A549 (cell line): ENCODE data around the gene ZNF664. TPM values are rescaled to one million over a fixed set of nuclear protein-coding genes. Genes with fewer than 3 reads are reported as not detected.

Experiments used
- ATAC-seq, 2 experiments: fragments of 200-7000 bp in 1 of 2; fragments of >200 bp in 1 of 2; cut with Nextera tagmentation in 1 of 2; cut with Tn5 transposase in 1 of 2; 3 replicates each; pipeline versions ENCODE4 v1.8.0 to v1.9.1; 2018 to 2020; ENCODE audit warnings: mild to moderate bottlenecking in 1 of 2, moderate library complexity in 1 of 2
- CTCF ChIA-PET: fragments of 300-600 bp; sonication (Branson Sonifier 250); formaldehyde crosslinking; extraction: SDS; loops from one replicate; lab custom pipeline; 2021; ENCODE audit warnings: antibody characterized with exemption, inconsistent platforms; lab: Yijun Ruan, JAX
- POLR2A ChIA-PET: fragments of 350-600 bp; formaldehyde crosslinking; extraction: SDS; loops from one replicate; lab custom pipeline; 2021; ENCODE audit warnings: antibody characterized with exemption, inconsistent platforms; lab: Yijun Ruan, JAX
- DNase-seq, 2 experiments: peaks; one replicate each; pipeline versions ENCODE4 v3.0.0 to v3.0.0-alpha.2; 2011 to 2016; ENCODE audit warnings: low read depth in 1 of 2, low spot score in 1 of 2
- FAIRE-seq: peaks from 2 replicates; lab custom pipeline; 2011; peaks lifted over from hg19 to GRCh38; lab: Jason Lieb, UNC
- H3K27ac ChIP-seq, 2 experiments: fragments of >200 bp; sonication (Bioruptor Twin); formaldehyde crosslinking; 3 replicates each; pipeline ENCODE4 v1.5.1; 2016 to 2017
- H3K4me1 ChIP-seq: fragments of >200 bp; sonication (Bioruptor Twin); formaldehyde crosslinking; 3 replicates; pipeline ENCODE4 v1.6.1; 2016
- H3K4me2 ChIP-seq: fragments of >200 bp; sonication (Bioruptor Twin); formaldehyde crosslinking; 3 replicates; pipeline ENCODE4 v1.6.1; 2016
- H3K4me3 ChIP-seq: fragments of >200 bp; sonication (Bioruptor Twin); formaldehyde crosslinking; 3 replicates; pipeline ENCODE4 v1.5.1; 2016
- H3K9me3 ChIP-seq: fragments of >200 bp; sonication (Bioruptor Twin); formaldehyde crosslinking; 3 replicates; pipeline ENCODE4 v1.6.1; 2016
- CBX2 ChIP-seq: fragments of 200-600 bp; sonication (generic); IDR thresholded peaks from 2 replicates; pipeline ENCODE4 v1.6.1; 2016; ENCODE audit warnings: low read depth, mild to moderate bottlenecking, borderline replicate concordance
- CBX8 ChIP-seq: fragments of 200-600 bp; sonication (generic); IDR thresholded peaks from 2 replicates; pipeline ENCODE4 v1.6.1; 2016
- CEBPB ChIP-seq, 2 experiments: fragments of >200 bp in 1 of 2; sonication (Bioruptor Twin) in 1 of 2; formaldehyde crosslinking in 1 of 2; IDR thresholded peaks; 2 replicates each; pipeline ENCODE4 v1.6.1; 2012 to 2016
- CHD2 ChIP-seq: fragments of 150-350 bp; IDR thresholded peaks from 2 replicates; pipeline ENCODE4 v1.6.1; 2014; ENCODE audit warnings: low read length; ENCODE audit not compliant: partially characterized antibody
- CHD4 ChIP-seq: fragments of 200-600 bp; sonication (generic); IDR thresholded peaks from 2 replicates; pipeline ENCODE4 v1.6.1; 2016; ENCODE audit warnings: antibody characterized with exemption, mild to moderate bottlenecking, borderline replicate concordance
- CTCF ChIP-seq: fragments of >200 bp; sonication (Bioruptor Twin); formaldehyde crosslinking; IDR thresholded peaks from 3 replicates; pipeline ENCODE4 v1.5.1; 2016
- EHMT2 ChIP-seq: fragments of 200-600 bp; sonication (generic); IDR thresholded peaks from 2 replicates; pipeline ENCODE4 v1.6.1; 2016; ENCODE audit warnings: antibody characterized with exemption, low read depth, mild to moderate bottlenecking, moderate library complexity
- FOSL2 ChIP-seq, 2 experiments: fragments of 450-650 bp in 1 of 2; fragments of >200 bp in 1 of 2; sonication (Bioruptor Twin) in 1 of 2; formaldehyde crosslinking; IDR thresholded peaks; 2 replicates each; pipeline versions ENCODE4 v1.5.0 to v1.6.1; 2016 to 2020; ENCODE audit warnings: mild to moderate bottlenecking in 1 of 2, moderate library complexity in 1 of 2
- HDAC2 ChIP-seq: fragments of 200-600 bp; sonication (generic); IDR thresholded peaks from 2 replicates; pipeline ENCODE4 v1.6.1; 2016
- JUNB ChIP-seq: fragments of >200 bp; sonication (Bioruptor Twin); formaldehyde crosslinking; IDR thresholded peaks from 2 replicates; pipeline ENCODE4 v1.6.1; 2016
- KDM1A ChIP-seq: fragments of 200-600 bp; sonication (generic); IDR thresholded peaks from 2 replicates; pipeline ENCODE4 v1.6.1; 2016; ENCODE audit warnings: low read depth, mild to moderate bottlenecking
- NR3C1 ChIP-seq: fragments of >200 bp; sonication (Bioruptor Twin); formaldehyde crosslinking; IDR thresholded peaks from 3 replicates; pipeline ENCODE4 v1.6.1; 2017
- RAD21 ChIP-seq, 2 experiments: fragments of >200 bp in 1 of 2; sonication (Bioruptor Twin) in 1 of 2; formaldehyde crosslinking in 1 of 2; IDR thresholded peaks in 1 of 2; conservative IDR thresholded peaks in 1 of 2; 2 replicates in 1 of 2; 3 replicates in 1 of 2; pipeline ENCODE4 v1.6.1; 2012 to 2018; ENCODE audit warnings: inconsistent platforms in 1 of 2
- RARB ChIP-seq: fragments of 250-450 bp; sonication (Bioruptor Pico); IDR thresholded peaks from 2 replicates; pipeline ENCODE4 v1.8.0; 2021; ENCODE audit warnings: mild to moderate bottlenecking, moderate library complexity
- RCOR1 ChIP-seq: fragments of 150-350 bp; IDR thresholded peaks from 2 replicates; pipeline ENCODE4 v1.6.1; 2014; ENCODE audit warnings: antibody characterized with exemption, low read length, low read depth
- REST ChIP-seq: fragments of 200-600 bp; sonication (generic); IDR thresholded peaks from 2 replicates; pipeline ENCODE4 v1.6.1; 2016; ENCODE audit warnings: antibody characterized with exemption, mild to moderate bottlenecking, moderate library complexity
- RFX5 ChIP-seq: fragments of 450-650 bp; IDR thresholded peaks from 2 replicates; pipeline ENCODE4 v1.7.1; 2014; ENCODE audit warnings: antibody characterized with exemption, mild to moderate bottlenecking, moderate library complexity
- TFCP2L1 ChIP-seq: fragments of 250-450 bp; sonication (Bioruptor Pico); IDR thresholded peaks from 2 replicates; pipeline ENCODE4 v1.5.0; 2021; ENCODE audit warnings: mild to moderate bottlenecking
- TP53 ChIP-seq: fragments of 250-450 bp; sonication (Bioruptor Pico); IDR thresholded peaks from 2 replicates; pipeline ENCODE4 v1.5.0; 2021; ENCODE audit warnings: mild to moderate bottlenecking, moderate library complexity
- ZSCAN20 ChIP-seq: fragments of 250-450 bp; sonication (Bioruptor Pico); IDR thresholded peaks from 2 replicates; pipeline ENCODE4 v1.8.0; 2022; ENCODE audit warnings: mild to moderate bottlenecking, moderate library complexity
- WGBS: methylation state at CpG from one replicate; pipeline ENCODE4 v1.1.6; 2017; ENCODE audit errors: missing lambda C conversion rate; 5-methylcytosine and 5-hydroxymethylcytosine counted together
- polyA plus RNA-seq, 4 experiments: library from polyadenylated mRNA; depleted of rRNA in 3 of 4; stranded (reverse); fragments of >200 nt; fragmentation: RNase III in 1 of 4; extraction: RNeasy Plus Mini Kit Qiagen cat#74134 plus additional on column Dnase treatment in 1 of 4; gene quantifications; 2 replicates in 3 of 4; 3 replicates in 1 of 4; pipeline ENCODE4 v1.2.3, GENCODE V29; 2011 to 2017
- TF ChIP-seq, protein P1 (sequence below): fragments of 450-650 bp; IDR thresholded peaks from 2 replicates; pipeline ENCODE4 v1.6.1; 2014; ENCODE audit warnings: antibody characterized with exemption

The ZNF664 gene
- polyA plus RNA-seq, 2 of the 4 experiments (the other 2 are of a cell fraction): 88.3 to 112 TPM

GRCh38 chr12:124018539-124018938 is 45.5 kb downstream of the ZNF664 start:
- Histone ChIP-seq H3K9me3 (no peaks in the 10 kb centered on the region), H3K4me3 (no peak overlapping the region), H3K4me1 (no peaks in the 10 kb centered on the region), H3K4me2 (no peak overlapping the region), H3K27ac (no peak overlapping the region)
- no peak for ATAC-seq
- TF ChIP-seq CBX2 (no peak), CBX8 (no peak), CEBPB (IDR thresholded peaks at IDR 0.05) (no peak), KDM1A (no peak), CHD2 (no peak), RAD21 (conservative IDR thresholded peaks at IDR 0.05 in 1 of 2, IDR thresholded peaks at IDR 0.05 in 1 of 2) (no peak), EHMT2 (no peak), RARB (CRISPR knock-in tag) (no peak), RCOR1 (no peak), JUNB (no peak), CHD4 (no peak), RFX5 (no peak), REST (no peak), NR3C1 (no peak), TFCP2L1 (CRISPR knock-in tag) (no peak), CTCF (no peak), FOSL2 (IDR thresholded peaks at IDR 0.05) (no peak), FOSL2 (CRISPR knock-in tag; IDR thresholded peaks at IDR 0.05) (no peak), TP53 (no peak), ZSCAN20 (CRISPR knock-in tag) (no peak)
- TF ChIP-seq, protein P1, sequence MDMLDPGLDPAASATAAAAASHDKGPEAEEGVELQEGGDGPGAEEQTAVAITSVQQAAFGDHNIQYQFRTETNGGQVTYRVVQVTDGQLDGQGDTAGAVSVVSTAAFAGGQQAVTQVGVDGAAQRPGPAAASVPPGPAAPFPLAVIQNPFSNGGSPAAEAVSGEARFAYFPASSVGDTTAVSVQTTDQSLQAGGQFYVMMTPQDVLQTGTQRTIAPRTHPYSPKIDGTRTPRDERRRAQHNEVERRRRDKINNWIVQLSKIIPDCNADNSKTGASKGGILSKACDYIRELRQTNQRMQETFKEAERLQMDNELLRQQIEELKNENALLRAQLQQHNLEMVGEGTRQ: no peak
- WGBS: 100% methylated on average over 2 of the region's 2 CpGs
- no peak for DNase-seq
- ChIA-PET POLR2A (no interaction called here), CTCF (interaction anchor here (0.9 to 1.8 kb wide), 3 partner anchors 13 to 379 kb away, joined by 3 to 8 read pairs (median 4); no protein-coding TSS in a partner anchor)
- FAIRE-seq: no peak

GRCh38 chr12:124019115-124019514 is 46.1 kb downstream of the ZNF664 start:
- TF ChIP-seq HDAC2 (no peak), TFCP2L1 (CRISPR knock-in tag) (no peak)
- no peak overlapping the region for H3K27ac ChIP-seq
- no peaks in the 10 kb centered on the region for H3K9me3 ChIP-seq
- no peaks in the 10 kb centered on the region for H3K4me1 ChIP-seq
- H3K4me3 ChIP-seq: no peak overlapping the region
- POLR2A ChIA-PET: no interaction called here
- DNase-seq (no peak), ATAC-seq (no peak), FAIRE-seq (no peak)
- H3K4me2 ChIP-seq: no peak overlapping the region
- CTCF ChIA-PET: interaction anchor here (0.9 to 1.8 kb wide), 4 partner anchors 9 to 379 kb away, joined by 3 to 8 read pairs (median 4); no protein-coding TSS in a partner anchor
